Mesodermal cell (in vitro differentiated cells): ENCODE data around the gene CLDN14.

Source experiments
- H3K27ac ChIP-seq: 2 replicates; pipeline ENCODE4 v1.7.0; 2013; ENCODE audit warnings: mild to moderate bottlenecking, low read depth, low read length, moderate library complexity; ENCODE audit not compliant: severe bottlenecking
- H3K36me3 ChIP-seq: 2 replicates; pipeline ENCODE4 v1.7.1; 2013; ENCODE audit warnings: mild to moderate bottlenecking, low read length, moderate library complexity; ENCODE audit not compliant: control insufficient read depth, insufficient read depth
- H3K4me1 ChIP-seq: one replicate; pipeline ENCODE4 v1.7.1; 2013; ENCODE audit warnings: mild to moderate bottlenecking, low read length; ENCODE audit not compliant: insufficient read depth, control insufficient read depth, poor library complexity, severe bottlenecking
- H3K4me3 ChIP-seq: 2 replicates; pipeline ENCODE4 v1.7.0; 2013; ENCODE audit warnings: low read length, control low read depth, mild to moderate bottlenecking; ENCODE audit not compliant: insufficient read depth, poor library complexity, severe bottlenecking; ENCODE audit errors: extremely low read depth
- H3K9me3 ChIP-seq: 2 replicates; pipeline ENCODE4 v1.7.1; 2013; ENCODE audit warnings: mild to moderate bottlenecking, low read length, moderate library complexity; ENCODE audit not compliant: control insufficient read depth
- WGBS, 2 experiments: methylation state at CpG; one replicate each; pipeline ENCODE4 v1.1.5; 2013; ENCODE audit warnings: missing lambda C conversion rate in 2 of 2; ENCODE audit not compliant: insufficient coverage in 2 of 2; 5-methylcytosine and 5-hydroxymethylcytosine counted together

Gene CLDN14

DNA sequence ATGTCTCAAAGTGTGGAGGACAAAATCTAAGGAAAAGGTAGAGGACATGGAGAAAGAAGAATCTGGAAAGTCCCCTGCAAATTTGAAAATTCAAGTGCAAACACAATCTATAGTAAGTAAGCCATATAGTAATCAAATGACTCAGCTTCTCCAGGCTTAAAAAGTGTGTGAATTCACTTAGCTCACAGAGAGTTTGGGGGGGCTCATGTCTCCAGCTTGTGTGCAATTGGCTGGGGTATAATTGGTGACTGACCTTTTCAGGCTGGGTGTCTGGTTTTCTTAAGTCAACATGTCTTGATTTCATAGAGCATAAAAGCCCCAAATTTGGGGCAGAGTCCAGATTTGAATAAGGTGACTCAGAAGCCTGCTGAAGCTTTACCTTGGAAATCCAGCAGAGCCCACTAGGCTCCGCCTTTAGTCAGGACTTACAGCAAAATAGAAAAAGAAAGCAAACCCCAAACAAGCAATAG, 8.6 kb downstream of the CLDN14 start:
- Histone ChIP-seq H3K27ac (no peak overlapping the region), H3K9me3 (no peaks in the 10 kb centered on the region), H3K4me3 (no peak overlapping the region), H3K36me3 (no peaks in the 10 kb centered on the region), H3K4me1 (no peaks in the 10 kb centered on the region)
- WGBS, 2 experiments, result 100% methylated on average over 1 of the region's 1 CpG

DNA sequence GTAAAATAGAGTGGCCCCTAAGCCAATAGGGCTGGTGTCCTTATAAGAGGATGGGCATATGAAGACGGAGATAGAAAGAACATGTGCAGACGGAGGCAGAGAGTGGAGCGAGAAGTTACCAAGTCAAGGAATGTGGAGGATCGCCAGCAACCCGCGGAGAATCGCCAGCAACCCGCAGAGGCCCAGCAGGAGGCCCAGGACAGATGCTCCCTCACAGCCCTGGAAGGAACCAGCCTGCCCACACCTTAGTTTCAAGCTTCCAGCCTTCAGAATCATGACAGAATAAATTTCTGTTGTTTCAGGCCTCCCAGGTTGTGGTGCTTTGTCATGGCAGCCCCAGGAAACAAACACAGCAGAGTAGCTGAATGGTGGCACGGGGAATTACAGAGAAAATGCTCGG, 9.6 kb downstream of the CLDN14 start:
- Histone ChIP-seq H3K9me3 (no peaks in the 10 kb centered on the region), H3K36me3 (no peaks in the 10 kb centered on the region), H3K27ac (no peak overlapping the region), H3K4me3 (no peak overlapping the region), H3K4me1 (no peaks in the 10 kb centered on the region)
- WGBS, 2 experiments, result 46 to 64% methylated on average over 7 to 10 of the region's 10 CpGs

DNA sequence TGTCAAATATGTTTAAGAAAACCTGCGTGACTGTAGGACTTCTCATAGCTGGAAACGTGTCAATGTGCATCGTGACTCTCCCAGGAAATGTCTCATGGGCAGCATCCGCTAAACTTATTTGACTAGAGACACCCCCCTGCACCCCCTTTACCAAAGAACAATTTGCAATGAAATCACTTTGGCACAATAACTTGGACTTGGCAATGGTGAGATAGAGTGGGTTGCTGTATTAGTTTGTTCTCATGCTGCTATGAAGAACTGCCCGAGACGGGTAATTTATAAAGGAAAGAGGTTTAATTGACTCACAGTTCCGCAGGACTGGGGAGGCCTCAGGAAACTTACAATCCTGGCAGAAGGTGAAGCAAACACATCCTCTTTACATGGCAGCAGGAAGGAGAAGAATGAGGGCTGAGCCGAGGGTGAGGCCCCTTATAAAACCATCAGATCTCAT, 13.8 kb downstream of the CLDN14 start:
- WGBS, 2 experiments, result 88 to 98% methylated on average over 4 to 5 of the region's 8 CpGs
- no peaks in the 10 kb centered on the region for H3K4me1 ChIP-seq
- no peak overlapping the region for H3K27ac ChIP-seq
- H3K36me3 ChIP-seq, result no peaks in the 10 kb centered on the region
- no peaks in the 10 kb centered on the region for H3K9me3 ChIP-seq
- no peak overlapping the region for H3K4me3 ChIP-seq

DNA sequence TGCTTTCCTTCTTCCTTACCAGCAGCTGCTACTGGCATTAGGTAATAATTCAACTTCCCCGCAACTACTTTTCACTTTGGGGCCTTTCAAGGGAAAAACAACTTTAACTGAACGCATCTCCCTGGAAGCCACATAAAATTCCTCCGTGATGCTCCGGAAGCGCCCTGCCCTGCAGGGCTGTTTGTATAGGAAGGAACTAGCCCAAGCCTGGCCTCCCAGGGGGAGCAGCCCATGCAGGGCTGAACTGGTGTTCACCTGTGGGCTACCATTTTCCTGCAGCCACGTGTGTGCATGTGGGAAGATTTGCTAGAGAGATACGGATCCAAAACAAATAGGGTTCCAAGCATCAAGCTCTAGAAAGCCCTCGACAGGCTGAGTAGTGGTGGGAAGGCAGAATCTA, 14.4 kb downstream of the CLDN14 start:
- Histone ChIP-seq H3K4me3 (no peak overlapping the region), H3K4me1 (no peaks in the 10 kb centered on the region), H3K27ac (no peak overlapping the region), H3K9me3 (no peaks in the 10 kb centered on the region), H3K36me3 (no peaks in the 10 kb centered on the region)
- 80 to 90% methylated on average over 8 of the region's 8 CpGs for WGBS, 2 experiments

DNA sequence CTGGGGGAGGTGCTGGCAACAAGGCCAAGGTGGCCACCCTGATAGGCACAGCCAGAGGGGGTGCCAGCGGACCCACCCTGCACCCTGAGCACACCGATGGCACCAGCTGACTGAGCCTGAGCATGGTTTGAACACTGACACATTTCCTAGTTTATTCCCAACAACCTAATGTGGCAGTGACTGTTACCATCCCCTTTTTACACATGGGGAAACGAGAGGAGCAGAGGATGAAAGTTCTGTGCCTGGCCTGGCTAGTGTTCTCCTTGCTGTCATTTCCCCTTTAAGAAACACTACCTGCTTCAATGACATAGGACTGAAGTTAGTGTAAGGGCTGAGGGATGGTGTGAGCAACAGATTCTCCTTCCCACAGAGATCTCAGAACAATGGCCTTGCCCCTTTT, 15.3 kb downstream of the CLDN14 start:
- Histone ChIP-seq H3K36me3 (no peaks in the 10 kb centered on the region), H3K4me1 (peaks cover 4% of the 10 kb centered on the region), H3K4me3 (no peak overlapping the region), H3K27ac (no peak overlapping the region), H3K9me3 (no peaks in the 10 kb centered on the region)
- WGBS, 2 experiments, result 85 to 87% methylated on average over 2 to 3 of the region's 3 CpGs

DNA sequence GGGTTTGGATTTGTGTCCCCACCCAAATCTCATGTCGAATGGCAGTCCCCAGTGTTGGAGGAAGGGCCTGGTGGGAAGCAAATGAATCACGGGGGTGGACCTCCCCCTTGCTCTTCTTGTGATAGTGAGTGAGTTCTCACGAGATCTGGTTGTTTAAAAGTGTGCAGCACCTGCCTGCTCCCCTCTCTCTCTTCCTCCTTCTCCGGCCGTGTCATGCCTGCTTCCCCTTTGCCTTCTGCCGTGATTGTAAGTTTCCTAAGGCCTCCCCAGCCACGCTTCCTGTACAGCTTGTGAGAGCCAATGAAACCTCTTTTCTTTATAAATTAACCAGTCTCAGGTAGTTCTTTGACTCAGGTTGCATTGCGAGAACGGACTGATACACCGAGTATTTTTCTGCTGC, 15.9 kb downstream of the CLDN14 start:
- WGBS, 2 experiments, result 89 to 99% methylated on average over 7 to 10 of the region's 10 CpGs
- no peaks in the 10 kb centered on the region for H3K36me3 ChIP-seq
- H3K9me3 ChIP-seq, result no peaks in the 10 kb centered on the region
- H3K4me3 ChIP-seq, result no peak overlapping the region
- H3K27ac ChIP-seq, result no peak overlapping the region
- H3K4me1 ChIP-seq, result peaks cover 4% of the 10 kb centered on the region

DNA sequence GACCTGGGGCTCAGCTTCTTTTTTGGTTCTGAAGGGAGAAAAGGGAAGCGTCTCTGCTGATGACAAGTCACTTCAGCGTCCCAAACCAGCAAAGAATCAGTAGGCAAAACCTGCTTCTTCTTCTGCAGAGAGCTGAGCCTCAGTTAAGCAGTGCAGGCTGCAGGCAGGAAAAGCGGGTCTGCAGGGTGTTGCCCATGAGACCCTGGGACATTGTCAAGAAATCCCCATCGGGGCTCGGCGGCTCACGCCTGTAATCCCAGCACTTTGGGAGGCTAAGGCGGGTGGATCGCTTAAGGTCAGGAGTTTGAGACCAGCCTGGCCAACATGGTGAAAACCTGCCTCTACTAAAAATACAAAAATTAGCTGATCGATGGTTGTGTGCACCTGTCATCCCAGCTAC, 16.7 kb downstream of the CLDN14 start:
- no peak overlapping the region for H3K27ac ChIP-seq

DNA sequence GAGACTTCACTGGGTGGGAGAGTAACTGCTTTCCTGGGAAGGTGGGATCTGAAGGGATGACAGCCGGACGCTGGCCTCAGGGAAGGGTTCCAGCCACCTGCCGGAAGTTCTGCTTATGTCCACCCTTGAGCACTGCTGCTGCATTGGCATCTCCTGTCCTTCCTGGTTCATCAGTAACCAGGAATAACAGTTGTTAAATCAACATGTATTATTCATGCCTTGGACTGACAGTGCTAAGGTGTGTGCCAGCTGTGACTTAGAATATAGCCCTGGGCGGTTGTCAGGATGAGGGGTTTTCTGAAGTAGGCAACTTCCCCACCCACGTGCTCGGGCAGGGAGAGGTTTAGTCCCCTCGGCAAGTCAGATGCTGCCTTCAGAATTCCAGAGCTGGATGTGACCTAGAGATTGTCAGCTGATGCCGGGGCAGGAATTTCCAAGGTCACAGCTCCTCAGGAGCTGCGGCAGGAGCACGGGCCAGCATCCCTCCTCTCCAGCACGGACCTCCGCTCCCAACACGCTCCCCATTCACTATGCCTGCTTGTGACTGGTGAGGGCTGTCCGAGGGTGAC, 17.9 kb downstream of the CLDN14 start:
- Histone ChIP-seq H3K36me3 (no peaks in the 10 kb centered on the region), H3K4me1 (peaks cover 4% of the 10 kb centered on the region), H3K4me3 (no peak overlapping the region), H3K27ac (no peak overlapping the region), H3K9me3 (no peaks in the 10 kb centered on the region)
- 75 to 80% methylated on average over 9 to 10 of the region's 14 CpGs for WGBS, 2 experiments

More for the DNA sequence above, 16.7 kb downstream of the CLDN14 start:
- Histone ChIP-seq H3K36me3 (no peaks in the 10 kb centered on the region), H3K4me1 (peaks cover 4% of the 10 kb centered on the region), H3K9me3 (no peaks in the 10 kb centered on the region), H3K4me3 (no peak overlapping the region)
- 87 to 91% methylated on average over 7 to 9 of the region's 10 CpGs for WGBS, 2 experiments

DNA sequence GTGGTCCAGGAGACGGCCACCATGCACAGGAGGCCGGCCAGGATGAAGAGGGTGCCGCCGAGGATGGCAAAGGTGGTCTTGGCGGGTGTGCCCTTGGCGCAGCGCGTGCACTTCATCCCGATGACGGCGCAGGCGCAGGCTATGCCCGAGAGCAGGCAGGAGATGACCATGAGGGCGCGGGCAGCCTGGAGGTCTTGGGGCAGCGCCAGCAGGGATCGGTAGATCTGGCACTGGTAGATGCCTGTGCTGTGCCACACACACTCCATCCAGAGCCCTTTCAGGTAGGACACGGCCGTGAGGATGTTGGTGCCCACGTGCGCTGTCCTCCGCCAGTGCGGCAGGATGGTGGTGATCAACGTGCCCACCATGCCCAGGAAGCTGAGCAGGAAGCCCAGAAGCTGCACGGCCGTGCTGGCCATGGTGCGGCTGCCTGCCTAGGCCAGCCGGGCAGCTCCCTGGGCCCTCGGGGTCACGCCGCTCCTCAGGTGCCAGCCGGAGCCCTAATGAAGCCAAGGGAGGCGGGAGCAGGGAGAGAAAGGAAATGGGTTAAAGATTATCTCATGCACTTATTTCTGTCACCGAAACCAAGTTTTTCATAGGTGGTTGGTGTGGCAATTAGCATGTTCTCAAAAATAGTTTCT, 18.5 kb downstream of the CLDN14 start:
- Histone ChIP-seq H3K36me3 (no peaks in the 10 kb centered on the region), H3K4me3 (no peak overlapping the region), H3K9me3 (no peaks in the 10 kb centered on the region), H3K4me1 (peaks cover 4% of the 10 kb centered on the region), H3K27ac (no peak overlapping the region)
- WGBS, 2 experiments, result 93% methylated on average over 34 of the region's 34 CpGs

DNA sequence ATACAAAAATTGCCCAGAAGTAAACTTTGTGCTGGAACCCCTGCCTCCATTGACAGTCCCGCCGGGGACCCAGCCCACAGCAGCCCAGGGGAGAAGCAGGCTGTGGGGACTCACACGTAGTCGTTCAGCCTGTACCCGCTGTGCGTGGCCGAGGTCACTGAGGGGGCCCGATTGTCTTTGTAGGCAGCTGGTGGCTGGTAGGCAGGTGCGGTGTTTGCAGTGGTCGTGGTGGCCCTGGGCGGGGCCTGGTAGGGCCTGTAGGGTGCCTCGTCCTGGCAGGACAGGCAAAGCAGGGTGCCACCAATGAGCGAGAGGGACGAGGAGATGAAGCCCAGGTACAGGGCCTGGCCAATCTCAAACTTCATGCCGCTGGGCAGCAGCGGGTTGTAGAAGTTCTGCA, 19.1 kb downstream of the CLDN14 start:
- Histone ChIP-seq H3K36me3 (no peaks in the 10 kb centered on the region), H3K27ac (no peak overlapping the region), H3K9me3 (no peaks in the 10 kb centered on the region), H3K4me1 (peaks cover 4% of the 10 kb centered on the region), H3K4me3 (no peak overlapping the region)
- WGBS, 2 experiments, result 88 to 91% methylated on average over 13 to 16 of the region's 16 CpGs

DNA sequence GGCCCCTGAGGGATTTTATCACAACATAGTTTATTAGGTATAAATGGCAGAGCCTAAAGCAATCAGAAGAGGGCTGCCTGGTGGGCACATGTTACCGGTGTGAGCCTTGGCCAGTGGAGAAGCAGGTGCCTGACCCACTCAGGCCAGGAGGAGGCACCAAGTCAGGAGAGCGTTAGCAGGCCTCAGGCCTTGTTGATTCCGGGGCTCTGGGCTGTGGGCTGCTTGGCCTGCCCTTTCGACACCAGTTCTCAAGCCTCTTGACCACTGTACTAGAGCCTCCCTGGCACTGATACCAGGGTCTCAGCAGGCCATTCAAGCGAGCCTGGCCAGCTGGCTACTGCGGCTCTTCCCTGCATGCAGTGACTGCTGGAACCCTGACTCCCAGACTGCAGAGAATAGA, 20.8 kb downstream of the CLDN14 start:
- 92 to 94% methylated on average over 6 of the region's 6 CpGs for WGBS, 2 experiments
- no peaks in the 10 kb centered on the region for H3K36me3 ChIP-seq
- peaks cover 4% of the 10 kb centered on the region for H3K4me1 ChIP-seq
- H3K4me3 ChIP-seq, result no peak overlapping the region
- H3K9me3 ChIP-seq, result no peaks in the 10 kb centered on the region
- H3K27ac ChIP-seq, result no peak overlapping the region
